ENCODE measurements around the gene EIF4E3. TPM values are rescaled to one million over a fixed set of nuclear protein-coding genes. Genes with fewer than 3 reads are reported as not detected.

The EIF4E3 gene
- total and polyA plus RNA-seq, 8 donors, result 4.1 to 25.9 (median 14.5) TPM

DNA sequence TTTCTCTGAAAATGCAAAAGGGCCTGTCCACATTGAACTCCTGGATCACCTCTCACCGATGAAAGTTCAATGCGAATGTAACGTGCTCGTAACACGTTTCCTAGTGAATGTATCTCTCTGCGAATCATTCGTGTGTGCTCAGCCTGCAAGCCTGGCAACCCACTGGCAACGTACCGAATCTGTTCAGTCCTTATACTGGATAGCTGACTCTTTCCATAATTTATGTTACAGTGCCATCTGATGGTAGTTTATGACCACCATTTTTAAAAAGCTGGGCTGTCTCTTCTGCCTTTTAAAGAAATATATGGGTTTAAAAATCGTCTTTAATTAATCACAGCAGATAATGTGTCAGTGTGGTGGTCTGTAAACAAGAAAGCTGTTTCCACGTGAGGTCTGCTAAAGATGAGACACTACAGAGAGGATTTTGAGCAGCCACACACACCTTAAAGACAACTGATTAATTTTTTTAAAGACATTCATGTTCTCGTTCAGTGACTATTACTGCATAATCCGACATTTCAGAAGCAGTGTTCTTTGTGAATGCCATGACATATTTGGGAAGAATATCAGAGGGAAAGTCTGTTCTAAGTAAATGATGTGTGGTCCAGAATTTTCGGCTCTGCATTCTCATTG lies 72.3 kb downstream of the EIF4E3 start:
- intact Hi-C loops (cut with DNase I; ENCODE audit: low total_unique reads), result no loop called here
- TF ChIP-seq CTCF (IDR thresholded peaks at IDR 0.05), result peak in 5 of 7 experiments; percentile 8 to 59 (median 36)
- peak in 2 of 3 donors; percentile 15 to 58 for TF ChIP-seq POLR2AphosphoS5 (IDR thresholded peaks at IDR 0.05)
- TF ChIP-seq EP300 (IDR thresholded peaks at IDR 0.05), result no peak
- no peak for TF ChIP-seq POLR2A (IDR thresholded peaks at IDR 0.05)
- peak; percentile 65 to 83 for DNase-seq
- no peaks in the 10 kb centered on the region for H3K27me3 ChIP-seq
- H3K36me3 ChIP-seq, result no peaks in the 10 kb centered on the region
- H3K27ac ChIP-seq, result peak overlapping the region in 2 of 5 donors; percentile 15 to 35
- H3K4me3 ChIP-seq, result peak overlapping the region in 2 of 4 donors; percentile 9 to 20
- peaks cover 10 to 32% (median 18%) of the 10 kb centered on the region in 4 donors for H3K4me1 ChIP-seq
- H3K9me3 ChIP-seq, result no peaks in the 10 kb centered on the region
- 24 to 29% (median 27%) methylated on average over 14 of the region's 14 CpGs for WGBS, 5 donors

DNA sequence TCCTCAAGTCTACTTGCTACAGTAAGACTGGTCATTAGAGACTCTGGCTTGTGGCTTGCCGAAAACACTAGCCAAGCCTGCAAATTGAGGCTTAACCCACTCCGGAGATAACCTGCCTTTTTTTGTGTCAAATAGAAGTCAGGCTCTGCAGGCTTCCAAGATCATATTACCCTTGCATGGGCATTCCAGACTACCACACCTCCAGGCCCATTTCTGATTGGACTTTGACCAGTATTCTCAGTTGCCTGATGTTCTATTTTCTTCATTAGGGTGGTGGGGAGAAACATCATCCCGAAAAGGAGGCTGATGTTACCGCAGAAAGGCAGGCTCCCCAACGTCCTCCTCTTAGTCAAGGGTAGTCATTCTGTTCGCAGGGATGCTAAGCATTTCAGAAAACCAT lies 73.6 kb downstream of the EIF4E3 start:
- Histone ChIP-seq H3K9me3 (no peaks in the 10 kb centered on the region), H3K4me1 (peaks cover 9 to 40% (median 12%) of the 10 kb centered on the region in 4 donors), H3K27me3 (no peaks in the 10 kb centered on the region), H3K4me3 (no peak overlapping the region), H3K27ac (peak overlapping the region in 1 of 5 donors; percentile 15), H3K36me3 (no peaks in the 10 kb centered on the region)
- WGBS, 5 donors, result 63 to 73% (median 67%) methylated on average over 6 of the region's 6 CpGs
- intact Hi-C loops (cut with DNase I; ENCODE audit: low total_unique reads), result no loop called here
- DNase-seq, result no peak
- TF ChIP-seq POLR2AphosphoS5 (IDR thresholded peaks at IDR 0.05) (no peak), CTCF (IDR thresholded peaks at IDR 0.05) (no peak), EP300 (IDR thresholded peaks at IDR 0.05) (no peak), POLR2A (IDR thresholded peaks at IDR 0.05) (no peak)

DNA sequence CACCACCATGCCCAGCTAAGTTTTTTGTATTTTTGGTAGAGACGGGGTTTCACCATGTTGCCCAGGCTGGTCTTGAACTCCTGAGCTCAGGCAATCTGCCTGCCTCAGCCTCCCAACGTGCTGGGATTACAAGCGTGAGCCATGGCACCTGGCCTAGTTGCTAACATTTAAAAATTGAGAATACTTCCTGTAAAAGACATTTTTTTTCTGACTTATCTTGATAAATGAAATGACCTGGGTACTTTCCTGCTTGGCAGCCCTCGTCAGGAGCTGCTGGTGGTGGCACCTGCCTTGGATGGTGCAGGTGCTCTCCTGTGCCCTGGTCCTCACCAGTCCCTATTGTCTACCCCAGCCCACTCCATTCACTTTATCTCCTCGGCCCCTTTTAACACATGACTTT lies 74.8 kb downstream of the EIF4E3 start:
- no peak for TF ChIP-seq POLR2AphosphoS5 (IDR thresholded peaks at IDR 0.05)
- no peak for TF ChIP-seq CTCF (IDR thresholded peaks at IDR 0.05)
- no peak for TF ChIP-seq EP300 (IDR thresholded peaks at IDR 0.05)
- TF ChIP-seq POLR2A (IDR thresholded peaks at IDR 0.05), result no peak
- no peaks in the 10 kb centered on the region for H3K9me3 ChIP-seq
- no peaks in the 10 kb centered on the region for H3K36me3 ChIP-seq
- H3K4me1 ChIP-seq, result peaks cover 9 to 40% (median 12%) of the 10 kb centered on the region in 4 donors
- H3K27ac ChIP-seq, result no peak overlapping the region
- WGBS, 5 donors, result 61 to 69% (median 64%) methylated on average over 5 of the region's 5 CpGs
- intact Hi-C loops (cut with DNase I; ENCODE audit: low total_unique reads), result no loop called here
- H3K4me3 ChIP-seq, result no peak overlapping the region
- peak in 1 of 2 donors; percentile 34 for DNase-seq
- H3K27me3 ChIP-seq, result no peaks in the 10 kb centered on the region

GRCh38 chr3:71649757-71650156 lies 75.4 kb downstream of the EIF4E3 start:
- WGBS, 5 donors, result 77 to 91% (median 84%) methylated on average over 6 of the region's 6 CpGs
- Histone ChIP-seq H3K27me3 (no peaks in the 10 kb centered on the region), H3K4me3 (no peak overlapping the region), H3K9me3 (no peaks in the 10 kb centered on the region), H3K27ac (no peak overlapping the region), H3K4me1 (peaks cover 9 to 40% (median 12%) of the 10 kb centered on the region in 4 donors), H3K36me3 (no peaks in the 10 kb centered on the region)
- no peak for DNase-seq
- TF ChIP-seq POLR2AphosphoS5 (IDR thresholded peaks at IDR 0.05), result no peak
- no peak for TF ChIP-seq CTCF (IDR thresholded peaks at IDR 0.05)
- no peak for TF ChIP-seq EP300 (IDR thresholded peaks at IDR 0.05)
- TF ChIP-seq POLR2A (IDR thresholded peaks at IDR 0.05), result no peak
- intact Hi-C loops (cut with DNase I; ENCODE audit: low total_unique reads), result no loop called here
